ENCODE measurements around the gene FHIT.
"Not testable (repeated sequence)": the region's sequence is repeated elsewhere in the genome, so short reads cannot be mapped to it uniquely, and the experiment has no call there.

Gene FHIT

GRCh38 chr3:60913474-60913873 is 337.8 kb downstream of the FHIT start:
- H3K27ac ChIP-seq (ENCODE audit: low read depth, low read length), result no peak overlapping the region
- H2AFZ ChIP-seq (ENCODE audit: low read length, unreplicated experiment), result no peak overlapping the region
- H3K36me3 ChIP-seq (ENCODE audit: insufficient read depth, low read length), result no peaks in the 10 kb centered on the region
- no peaks in the 10 kb centered on the region; the same call in 1 of the 2 replicates for H3K27me3 ChIP-seq (ENCODE audit: insufficient read depth, low read length)
- H3K4me1 ChIP-seq (ENCODE audit: control insufficient read depth, insufficient read depth, low read length, unreplicated experiment), result no peaks in the 10 kb centered on the region
- H3K79me2 ChIP-seq (ENCODE audit: control insufficient read depth, insufficient read depth, low read length, unreplicated experiment), result no peaks in the 10 kb centered on the region
- no peak overlapping the region for H3K4me3 ChIP-seq (ENCODE audit: low read depth, low read length)

GRCh38 chr3:60912876-60913275 is 338.4 kb downstream of the FHIT start:
- Histone ChIP-seq H2AFZ (ENCODE audit: low read length, unreplicated experiment) (no peak overlapping the region), H3K27ac (ENCODE audit: low read depth, low read length) (no peak overlapping the region), H3K36me3 (ENCODE audit: insufficient read depth, low read length) (no peaks in the 10 kb centered on the region), H3K4me1 (ENCODE audit: control insufficient read depth, insufficient read depth, low read length, unreplicated experiment) (no peaks in the 10 kb centered on the region), H3K27me3 (ENCODE audit: insufficient read depth, low read length) (no peaks in the 10 kb centered on the region; the same call in 1 of the 2 replicates), H3K4me3 (ENCODE audit: low read depth, low read length) (no peak overlapping the region), H3K79me2 (ENCODE audit: control insufficient read depth, insufficient read depth, low read length, unreplicated experiment) (no peaks in the 10 kb centered on the region)

GRCh38 chr3:60912142-60912541 is 339.1 kb downstream of the FHIT start:
- H3K27ac ChIP-seq (ENCODE audit: low read depth, low read length), result no peak overlapping the region
- H2AFZ ChIP-seq (ENCODE audit: low read length, unreplicated experiment), result no peak overlapping the region
- H3K36me3 ChIP-seq (ENCODE audit: insufficient read depth, low read length), result no peaks in the 10 kb centered on the region
- H3K4me1 ChIP-seq (ENCODE audit: control insufficient read depth, insufficient read depth, low read length, unreplicated experiment), result no peaks in the 10 kb centered on the region
- H3K27me3 ChIP-seq (ENCODE audit: insufficient read depth, low read length), result no peaks in the 10 kb centered on the region; the same call in 1 of the 2 replicates
- no peaks in the 10 kb centered on the region for H3K79me2 ChIP-seq (ENCODE audit: control insufficient read depth, insufficient read depth, low read length, unreplicated experiment)
- H3K4me3 ChIP-seq (ENCODE audit: low read depth, low read length), result no peak overlapping the region

GRCh38 chr3:60909526-60909925 is 341.7 kb downstream of the FHIT start:
- H3K27me3 ChIP-seq (ENCODE audit: insufficient read depth, low read length), result no peaks in the 10 kb centered on the region
- no peak overlapping the region for H3K4me3 ChIP-seq (ENCODE audit: low read depth, low read length)
- no peaks in the 10 kb centered on the region for H3K79me2 ChIP-seq (ENCODE audit: control insufficient read depth, insufficient read depth, low read length, unreplicated experiment)
- H3K36me3 ChIP-seq (ENCODE audit: insufficient read depth, low read length), result no peaks in the 10 kb centered on the region
- no peak overlapping the region for H3K27ac ChIP-seq (ENCODE audit: low read depth, low read length)
- H2AFZ ChIP-seq (ENCODE audit: low read length, unreplicated experiment), result no peak overlapping the region
- H3K4me1 ChIP-seq (ENCODE audit: control insufficient read depth, insufficient read depth, low read length, unreplicated experiment), result no peaks in the 10 kb centered on the region

- no peak overlapping the region for H2AFZ ChIP-seq (ENCODE audit: low read length, unreplicated experiment)
- no peaks in the 10 kb centered on the region for H3K27me3 ChIP-seq (ENCODE audit: insufficient read depth, low read length)
- no peaks in the 10 kb centered on the region for H3K4me1 ChIP-seq (ENCODE audit: control insufficient read depth, insufficient read depth, low read length, unreplicated experiment)
- no peak overlapping the region for H3K27ac ChIP-seq (ENCODE audit: low read depth, low read length)
- no peak overlapping the region for H3K4me3 ChIP-seq (ENCODE audit: low read depth, low read length)
- H3K79me2 ChIP-seq (ENCODE audit: control insufficient read depth, insufficient read depth, low read length, unreplicated experiment), result no peaks in the 10 kb centered on the region
- no peaks in the 10 kb centered on the region for H3K36me3 ChIP-seq (ENCODE audit: insufficient read depth, low read length)
These were observed 345.0 kb downstream of the FHIT start for GRCh38 chr3:60906283-60906682.

- no peak overlapping the region for H3K27ac ChIP-seq (ENCODE audit: low read depth, low read length)
- no peaks in the 10 kb centered on the region for H3K4me1 ChIP-seq (ENCODE audit: control insufficient read depth, insufficient read depth, low read length, unreplicated experiment)
- H2AFZ ChIP-seq (ENCODE audit: low read length, unreplicated experiment), result no peak overlapping the region
- H3K27me3 ChIP-seq (ENCODE audit: insufficient read depth, low read length), result no peaks in the 10 kb centered on the region
- H3K4me3 ChIP-seq (ENCODE audit: low read depth, low read length), result no peak overlapping the region
- no peaks in the 10 kb centered on the region for H3K36me3 ChIP-seq (ENCODE audit: insufficient read depth, low read length)
- no peaks in the 10 kb centered on the region for H3K79me2 ChIP-seq (ENCODE audit: control insufficient read depth, insufficient read depth, low read length, unreplicated experiment)
These were observed 352.9 kb downstream of the FHIT start for GRCh38 chr3:60898321-60898720.

- H3K79me2 ChIP-seq (ENCODE audit: control insufficient read depth, insufficient read depth, low read length, unreplicated experiment), result no peaks in the 10 kb centered on the region
- H3K4me1 ChIP-seq (ENCODE audit: control insufficient read depth, insufficient read depth, low read length, unreplicated experiment), result no peaks in the 10 kb centered on the region
These were observed 357.3 kb downstream of the FHIT start for GRCh38 chr3:60893946-60894345.

GRCh38 chr3:60890226-60890625 is 361.0 kb downstream of the FHIT start:
- Histone ChIP-seq H3K36me3 (ENCODE audit: insufficient read depth, low read length) (no peaks in the 10 kb centered on the region), H3K4me1 (ENCODE audit: control insufficient read depth, insufficient read depth, low read length, unreplicated experiment) (no peaks in the 10 kb centered on the region), H3K27ac (ENCODE audit: low read depth, low read length) (no peak overlapping the region), H3K79me2 (ENCODE audit: control insufficient read depth, insufficient read depth, low read length, unreplicated experiment) (no peaks in the 10 kb centered on the region), H2AFZ (ENCODE audit: low read length, unreplicated experiment) (no peak overlapping the region), H3K27me3 (ENCODE audit: insufficient read depth, low read length) (no peaks in the 10 kb centered on the region), H3K4me3 (ENCODE audit: low read depth, low read length) (no peak overlapping the region)

More at GRCh38 chr3:60893946-60894345, 357.3 kb downstream of the FHIT start:
- Histone ChIP-seq H3K4me3 (ENCODE audit: low read depth, low read length) (no peak overlapping the region), H3K36me3 (ENCODE audit: insufficient read depth, low read length) (no peaks in the 10 kb centered on the region), H3K27ac (ENCODE audit: low read depth, low read length) (no peak overlapping the region), H3K27me3 (ENCODE audit: insufficient read depth, low read length) (no peaks in the 10 kb centered on the region), H2AFZ (ENCODE audit: low read length, unreplicated experiment) (no peak overlapping the region)

- not testable (repeated sequence) for H3K79me2 ChIP-seq (ENCODE audit: control insufficient read depth, insufficient read depth, low read length, unreplicated experiment); H3K4me1 ChIP-seq (ENCODE audit: control insufficient read depth, insufficient read depth, low read length, unreplicated experiment); H3K27me3 ChIP-seq (ENCODE audit: insufficient read depth, low read length); H2AFZ ChIP-seq (ENCODE audit: low read length, unreplicated experiment); H3K27ac ChIP-seq (ENCODE audit: low read depth, low read length); H3K36me3 ChIP-seq (ENCODE audit: insufficient read depth, low read length); H3K4me3 ChIP-seq (ENCODE audit: low read depth, low read length)
These were observed 362.3 kb downstream of the FHIT start for GRCh38 chr3:60888952-60889351.

- H3K27me3 ChIP-seq (ENCODE audit: insufficient read depth, low read length), result no peaks in the 10 kb centered on the region
- no peak overlapping the region for H3K4me3 ChIP-seq (ENCODE audit: low read depth, low read length)
- no peaks in the 10 kb centered on the region for H3K79me2 ChIP-seq (ENCODE audit: control insufficient read depth, insufficient read depth, low read length, unreplicated experiment)
- no peaks in the 10 kb centered on the region for H3K36me3 ChIP-seq (ENCODE audit: insufficient read depth, low read length)
- no peak overlapping the region for H2AFZ ChIP-seq (ENCODE audit: low read length, unreplicated experiment)
- no peak overlapping the region for H3K27ac ChIP-seq (ENCODE audit: low read depth, low read length)
- H3K4me1 ChIP-seq (ENCODE audit: control insufficient read depth, insufficient read depth, low read length, unreplicated experiment), result no peaks in the 10 kb centered on the region
These were observed 363.7 kb downstream of the FHIT start for GRCh38 chr3:60887574-60887973.

- Histone ChIP-seq H3K27me3 (ENCODE audit: insufficient read depth, low read length) (no peaks in the 10 kb centered on the region), H3K27ac (ENCODE audit: low read depth, low read length) (no peak overlapping the region), H3K36me3 (ENCODE audit: insufficient read depth, low read length) (no peaks in the 10 kb centered on the region), H3K79me2 (ENCODE audit: control insufficient read depth, insufficient read depth, low read length, unreplicated experiment) (no peaks in the 10 kb centered on the region), H3K4me3 (ENCODE audit: low read depth, low read length) (no peak overlapping the region), H2AFZ (ENCODE audit: low read length, unreplicated experiment) (no peak overlapping the region), H3K4me1 (ENCODE audit: control insufficient read depth, insufficient read depth, low read length, unreplicated experiment) (no peaks in the 10 kb centered on the region)
These were observed 364.7 kb downstream of the FHIT start for GRCh38 chr3:60886518-60886917.

Data from ACC112 (cell line).